Activated CD4-positive, CD25-positive, alpha-beta regulatory T cell treated with anti-CD3 and anti-CD28 coated beads, Interleukin-2, amount 50 U/mL, for 16 hours (primary cell): Measurements from ENCODE around the gene D2HGDH.
"Not testable (repeated sequence)": the region's sequence is repeated elsewhere in the genome, so short reads cannot be mapped to it uniquely, and the experiment has no call there.

Source experiments
- DNase-seq: peaks from one replicate; pipeline ENCODE4 v3.0.0-alpha.2; 2020; ENCODE audit warnings: low read depth, low spot score

D2HGDH gene

GRCh38 chr2:241748468-241749256 lies 14.2 kb downstream of the D2HGDH start:
- DNase-seq, result no peak

- no peak for DNase-seq
Measured at GRCh38 chr2:241750076-241750840, 15.8 kb downstream of the D2HGDH start.

GRCh38 chr2:241751152-241751551 lies 16.7 kb downstream of the D2HGDH start:
- DNase-seq, result no peak

- DNase-seq, result no peak
Measured at GRCh38 chr2:241751776-241752175, 17.3 kb downstream of the D2HGDH start.

- no peak for DNase-seq
Measured at GRCh38 chr2:241752253-241752652, 17.8 kb downstream of the D2HGDH start.

- DNase-seq, result no peak
Measured at GRCh38 chr2:241752689-241753276, 18.4 kb downstream of the D2HGDH start.

GRCh38 chr2:241753493-241753892 lies 19.1 kb downstream of the D2HGDH start:
- no peak for DNase-seq

GRCh38 chr2:241754042-241754441 lies 19.6 kb downstream of the D2HGDH start:
- no peak for DNase-seq

GRCh38 chr2:241755166-241755565 lies 20.7 kb downstream of the D2HGDH start:
- DNase-seq, result no peak

- DNase-seq, result no peak
Measured at GRCh38 chr2:241755777-241756176, 21.3 kb downstream of the D2HGDH start.

GRCh38 chr2:241759067-241759807 lies 24.8 kb downstream of the D2HGDH start:
- no peak for DNase-seq

- DNase-seq, result not testable (repeated sequence)
Measured at GRCh38 chr2:241759893-241760292, 25.5 kb downstream of the D2HGDH start.

- DNase-seq, result no peak
Measured at GRCh38 chr2:241760301-241760771, 25.9 kb downstream of the D2HGDH start.

- DNase-seq, result no peak
Measured at GRCh38 chr2:241762321-241762932, 28.0 kb downstream of the D2HGDH start.

GRCh38 chr2:241762933-241763369 lies 28.5 kb downstream of the D2HGDH start:
- DNase-seq, result no peak

- no peak for DNase-seq
Measured at GRCh38 chr2:241763551-241764274, 29.3 kb downstream of the D2HGDH start.

GRCh38 chr2:241764275-241765241 lies 30.1 kb downstream of the D2HGDH start:
- DNase-seq, result no peak

- no peak for DNase-seq
Measured at GRCh38 chr2:241767464-241768250, 33.2 kb downstream of the D2HGDH start.
